Mucosa of descending colon (tissue), 3 donors: ENCODE results near the gene KCTD14. TPM values are rescaled to one million over a fixed set of nuclear protein-coding genes. Genes with fewer than 3 reads are reported as not detected.
"Not testable (repeated sequence)": the region's sequence is repeated elsewhere in the genome, so short reads cannot be mapped to it uniquely, and the experiment has no call there.

Experiments used
- ATAC-seq: fragments of 200-7000 bp; cut with Tn5 transposase; one replicate; pipeline ENCODE4 v1.9.1; 2020; ENCODE audit warnings: mild to moderate bottlenecking, moderate library complexity
- DNase-seq, 3 donors: peaks; one replicate each; pipeline ENCODE4 v3.0.0-alpha.2; 2020
- H3K36me3 ChIP-seq: fragments of 200-600 bp; one replicate; pipeline ENCODE4 v1.8.0; 2021; ENCODE audit warnings: low read depth, mild to moderate bottlenecking
- H3K4me1 ChIP-seq: fragments of 200-600 bp; one replicate; pipeline ENCODE4 v1.8.0; 2021; ENCODE audit warnings: low read depth, mild to moderate bottlenecking
- H3K4me3 ChIP-seq: fragments of 200-600 bp; one replicate; pipeline ENCODE4 v1.8.0; 2021; ENCODE audit warnings: mild to moderate bottlenecking
- H3K9me3 ChIP-seq: fragments of 200-600 bp; one replicate; pipeline ENCODE4 v1.8.0; 2021; ENCODE audit warnings: mild to moderate bottlenecking
- intact Hi-C, 2 donors: fragments of 100-400 bp; cut with DNase I in 1 of 2; cut with micrococcal nuclease in 1 of 2; formaldehyde crosslinking; loops; one replicate each; pipeline versions ENCODE4 v1.11.0 to v1.11.1; 2022; cut with DNase I, micrococcal nuclease
- total RNA-seq, 3 donors: library from RNA; stranded (reverse); fragmentation: NEBNext Ultra II Directional in 2 of 3; extraction: Animal tissue kit (Norgen Biotek cat#: 25700) in 2 of 3; gene quantifications; one replicate each; pipeline versions ENCODE4 v1.2.1 to v1.2.4, GENCODE V29; 2021 to 2023
- TF ChIP-seq, protein P1 (sequence below): fragments of 200-600 bp; IDR thresholded peaks from one replicate; pipeline ENCODE4 v1.8.0; 2022; ENCODE audit warnings: antibody characterized with exemption, mild to moderate bottlenecking
- donor health status: DM: no; HTN: no; CAD: no; lungs with moderate emphysema.
- donor health status: DM: no; HTN: no; CAD: no.
- donor health status: DM: no; HTN: yes; CAD: no.

The KCTD14 gene
- total RNA-seq, 3 donors from 2014 or later: 4.3 to 13.2 (median 9.9) TPM

DNA sequence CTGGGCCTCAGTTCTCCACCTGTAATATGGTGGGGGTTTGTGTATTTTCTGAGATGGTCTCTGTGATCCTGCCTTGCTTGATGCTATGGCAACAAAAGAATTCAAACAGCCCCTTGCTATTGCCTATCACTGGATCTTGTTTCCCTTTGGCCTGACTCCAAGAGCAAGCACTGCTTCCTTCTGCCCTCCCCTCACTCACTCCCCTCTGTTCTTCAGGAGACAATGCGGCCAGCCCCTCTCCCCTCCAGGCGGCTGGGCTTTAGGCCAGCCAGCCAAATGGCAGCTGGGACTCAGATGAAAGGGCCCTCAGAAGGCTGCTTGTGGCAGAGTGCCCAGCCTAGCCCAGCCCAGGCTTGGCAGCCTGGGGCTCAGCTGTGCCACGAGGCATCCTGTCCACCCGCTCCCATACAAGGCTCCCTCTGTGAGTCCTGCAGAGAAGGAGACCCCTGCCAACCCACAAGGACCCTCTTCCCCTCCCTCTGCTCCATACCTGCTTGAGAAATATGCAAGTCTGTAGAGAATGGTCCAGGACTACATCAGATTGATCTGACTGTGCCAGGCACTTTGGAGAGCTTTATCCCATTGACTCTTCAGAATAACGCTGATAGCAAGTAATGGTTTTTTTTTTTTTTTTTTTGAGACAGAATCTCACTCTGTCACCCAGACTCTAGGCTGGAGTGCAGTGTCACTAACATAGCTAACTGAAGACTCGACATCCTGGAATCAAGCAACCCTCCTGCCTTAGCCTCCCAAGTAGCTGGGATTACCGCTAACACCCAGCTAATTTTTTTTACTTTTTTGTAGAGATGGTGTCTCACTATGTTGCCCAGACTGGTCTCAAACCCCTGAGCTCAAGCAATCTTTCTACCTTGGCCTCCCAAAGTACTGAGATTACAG is 7.6 kb upstream of the KCTD14 start:
- peak; percentile 94 for ATAC-seq
- Histone ChIP-seq H3K4me3 (no peak overlapping the region), H3K4me1 (no peaks in the 10 kb centered on the region), H3K36me3 (no peaks in the 10 kb centered on the region), H3K9me3 (no peaks in the 10 kb centered on the region)
- intact Hi-C loops: no loop called here
- TF ChIP-seq, protein P1, sequence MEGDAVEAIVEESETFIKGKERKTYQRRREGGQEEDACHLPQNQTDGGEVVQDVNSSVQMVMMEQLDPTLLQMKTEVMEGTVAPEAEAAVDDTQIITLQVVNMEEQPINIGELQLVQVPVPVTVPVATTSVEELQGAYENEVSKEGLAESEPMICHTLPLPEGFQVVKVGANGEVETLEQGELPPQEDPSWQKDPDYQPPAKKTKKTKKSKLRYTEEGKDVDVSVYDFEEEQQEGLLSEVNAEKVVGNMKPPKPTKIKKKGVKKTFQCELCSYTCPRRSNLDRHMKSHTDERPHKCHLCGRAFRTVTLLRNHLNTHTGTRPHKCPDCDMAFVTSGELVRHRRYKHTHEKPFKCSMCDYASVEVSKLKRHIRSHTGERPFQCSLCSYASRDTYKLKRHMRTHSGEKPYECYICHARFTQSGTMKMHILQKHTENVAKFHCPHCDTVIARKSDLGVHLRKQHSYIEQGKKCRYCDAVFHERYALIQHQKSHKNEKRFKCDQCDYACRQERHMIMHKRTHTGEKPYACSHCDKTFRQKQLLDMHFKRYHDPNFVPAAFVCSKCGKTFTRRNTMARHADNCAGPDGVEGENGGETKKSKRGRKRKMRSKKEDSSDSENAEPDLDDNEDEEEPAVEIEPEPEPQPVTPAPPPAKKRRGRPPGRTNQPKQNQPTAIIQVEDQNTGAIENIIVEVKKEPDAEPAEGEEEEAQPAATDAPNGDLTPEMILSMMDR: no peak
- peak; percentile 63 to 84 (median 78) for DNase-seq

DNA sequence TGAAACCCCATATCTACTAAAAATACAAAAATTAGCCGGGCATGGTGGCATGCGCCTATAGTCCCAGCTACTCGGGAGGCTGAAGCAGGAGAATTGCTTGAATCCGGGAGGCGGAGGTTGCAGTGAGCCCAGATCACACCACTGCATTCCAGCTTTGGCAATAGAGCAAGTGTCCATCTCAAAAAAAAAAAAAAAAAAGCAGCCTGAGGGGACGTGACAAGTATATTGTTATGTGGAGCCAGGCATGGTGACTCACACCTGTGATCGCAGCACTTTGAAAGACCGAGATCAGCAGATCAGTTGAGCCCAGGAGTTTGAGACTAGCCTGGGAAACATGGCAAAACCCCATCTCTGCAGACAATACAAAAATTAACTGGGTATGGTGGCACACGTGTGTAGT is 5.3 kb upstream of the KCTD14 start:
- H3K36me3 ChIP-seq, ATAC-seq, intact Hi-C loops, H3K9me3 ChIP-seq, H3K4me3 ChIP-seq, DNase-seq, H3K4me1 ChIP-seq: not testable (repeated sequence)

DNA sequence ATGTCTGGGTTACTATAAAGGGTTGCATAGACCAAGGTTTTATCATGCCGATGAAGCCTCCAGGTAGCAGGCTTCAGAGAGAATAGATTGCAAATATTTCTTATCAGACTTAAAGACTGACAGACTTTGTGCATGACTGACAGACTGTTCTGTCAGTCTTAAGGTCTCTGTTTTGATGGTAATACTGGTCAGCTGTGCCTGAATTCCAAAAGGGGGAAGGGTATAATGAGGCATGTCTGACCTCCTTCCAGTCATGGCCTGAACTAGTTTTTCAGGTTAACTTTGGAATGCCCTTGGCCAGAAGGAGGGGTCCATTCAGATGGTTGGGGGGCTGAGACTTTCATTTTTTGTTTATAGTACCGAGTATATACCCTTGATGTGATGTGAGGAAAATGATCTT is 4.7 kb upstream of the KCTD14 start:
- intact Hi-C loops: no loop called here
- no peak for ATAC-seq
- TF ChIP-seq, protein P1: no peak
- no peaks in the 10 kb centered on the region for H3K9me3 ChIP-seq
- no peaks in the 10 kb centered on the region for H3K36me3 ChIP-seq
- DNase-seq: no peak
- no peaks in the 10 kb centered on the region for H3K4me1 ChIP-seq
- no peak overlapping the region for H3K4me3 ChIP-seq

DNA sequence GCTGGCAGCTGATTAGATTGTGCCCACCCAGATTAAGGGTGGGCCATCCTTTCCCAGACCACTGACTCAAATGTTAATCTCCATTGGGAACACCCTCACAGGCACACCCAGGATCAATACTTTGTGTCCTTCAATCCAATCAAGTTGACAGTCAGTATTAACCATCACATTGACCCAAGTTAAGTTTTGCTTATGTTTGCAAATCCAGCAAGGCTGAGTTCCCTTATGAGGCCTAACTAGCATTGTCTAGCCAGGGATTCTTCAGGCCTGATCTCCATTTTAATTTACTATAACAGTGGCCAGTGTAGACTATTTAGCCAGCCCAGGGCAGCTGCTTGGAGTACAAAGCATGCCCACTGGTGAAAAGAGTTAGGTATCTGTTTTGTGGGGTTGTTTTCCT is 2.3 kb upstream of the KCTD14 start:
- ATAC-seq: no peak
- TF ChIP-seq, protein P1: no peak
- Histone ChIP-seq H3K36me3 (no peaks in the 10 kb centered on the region), H3K9me3 (no peaks in the 10 kb centered on the region), H3K4me1 (no peaks in the 10 kb centered on the region), H3K4me3 (no peak overlapping the region)
- DNase-seq: no peak
- intact Hi-C loops: no loop called here

DNA sequence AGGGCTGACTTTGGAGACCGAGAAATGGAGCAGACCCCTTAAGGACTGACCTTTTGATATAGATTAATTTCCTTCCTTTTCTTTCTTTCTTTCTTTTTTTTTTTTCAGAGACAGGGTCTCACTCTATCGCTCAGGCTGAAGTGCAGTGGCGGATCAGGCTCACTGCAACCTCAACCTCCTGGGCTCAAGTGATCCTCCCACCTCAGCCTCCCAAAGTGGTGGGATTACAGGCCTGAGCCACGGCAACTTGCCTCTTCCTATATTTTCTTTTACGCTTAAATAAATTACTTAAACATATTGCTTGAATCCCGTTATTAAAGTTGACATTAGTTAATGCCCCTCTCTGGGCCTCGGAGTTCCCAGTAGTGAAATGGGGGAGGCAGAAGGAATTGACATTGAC is 350 bp upstream of the KCTD14 start:
- DNase-seq: no peak
- ATAC-seq: no peak
- H3K36me3 ChIP-seq: no peaks in the 10 kb centered on the region
- H3K9me3 ChIP-seq: no peaks in the 10 kb centered on the region
- intact Hi-C loops: no loop called here
- H3K4me3 ChIP-seq: no peak overlapping the region
- TF ChIP-seq, protein P1: no peak
- H3K4me1 ChIP-seq: no peaks in the 10 kb centered on the region

DNA sequence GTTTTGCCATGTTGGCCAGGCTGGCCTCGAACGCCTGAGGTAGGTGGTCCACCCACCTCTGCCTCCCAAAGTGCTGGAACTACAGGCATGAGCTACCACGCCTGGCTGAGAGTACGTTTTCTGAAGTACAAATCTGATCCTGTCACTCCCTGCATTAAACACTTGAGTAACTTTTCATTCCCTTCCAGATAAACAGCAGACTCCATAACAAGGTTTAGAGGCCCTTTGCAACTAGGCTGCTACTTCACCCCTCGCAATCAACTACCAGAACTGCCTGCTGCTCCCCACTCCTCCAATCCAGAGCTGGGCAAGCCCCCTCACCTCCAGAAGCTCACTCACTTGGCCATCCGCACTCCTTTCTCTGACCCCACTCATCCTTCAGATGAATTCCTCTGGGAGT is 1.5 kb downstream of the KCTD14 start:
- Histone ChIP-seq H3K36me3 (no peaks in the 10 kb centered on the region), H3K9me3 (no peaks in the 10 kb centered on the region), H3K4me3 (no peak overlapping the region), H3K4me1 (no peaks in the 10 kb centered on the region)
- TF ChIP-seq, protein P1: no peak
- DNase-seq (no peak), ATAC-seq (no peak)
- intact Hi-C loops: no loop called here
